GM12872 (cell line): ENCODE results near the gene IQCK.

Experiments used
- CTCF ChIP-seq: IDR thresholded peaks from 3 replicates; pipeline ENCODE4 v1.5.1; 2011; ENCODE audit warnings: low read depth, mild to moderate bottlenecking, low read length, moderate library complexity; ENCODE audit not compliant: insufficient read depth

Gene IQCK

GRCh38 chr16:19717741-19718623 lies at the start of gene IQCK, which contains the start of gene KNOP1:
IQCK (plus strand) TSS chr16:19718271; CDS start chr16:19718307, 36 bp downstream.
KNOP1 (minus strand) TSS chr16:19718227; CDS start chr16:19715035, 3,192 bp downstream.
- no peak for TF ChIP-seq CTCF

- no peak for TF ChIP-seq CTCF
Measured at GRCh38 chr16:19672378-19672777, 45.7 kb upstream of the IQCK start.

GRCh38 chr16:19674485-19674884 lies 43.6 kb upstream of the IQCK start:
- no peak for TF ChIP-seq CTCF

- TF ChIP-seq CTCF: no peak
Measured at GRCh38 chr16:19677402-19677801, 40.7 kb upstream of the IQCK start.

GRCh38 chr16:19678804-19679203 lies 39.3 kb upstream of the IQCK start:
- no peak for TF ChIP-seq CTCF

GRCh38 chr16:19680881-19681340 lies 37.2 kb upstream of the IQCK start:
- TF ChIP-seq CTCF: no peak

- TF ChIP-seq CTCF: no peak
Measured at GRCh38 chr16:19681637-19682036, 36.4 kb upstream of the IQCK start.
